PC-3 (cell line): Measurements from ENCODE around the gene BFSP2. TPM values are rescaled to one million over a fixed set of nuclear protein-coding genes. Genes with fewer than 3 reads are reported as not detected.

Source experiments
- ATAC-seq: fragments of 200-7000 bp; cut with Tn5 transposase; 2 replicates; pipeline ENCODE4 v1.9.1; 2020; ENCODE audit warnings: mild to moderate bottlenecking, moderate library complexity
- BruUV-seq: library from RNA; stranded (reverse); fragments of 400-500 nt; replicated peaks from 2 replicates; lab custom pipeline; 2021; lab: Mats Ljungman, UMichigan
- CTCF ChIA-PET: fragments of 300-600 bp; sonication (Branson Sonifier 250); formaldehyde crosslinking; loops from one replicate; lab custom pipeline; 2022; ENCODE audit warnings: antibody characterized with exemption; lab: Charles Lee
- POLR2A ChIA-PET: fragments of 300-600 bp; sonication (Branson Sonifier 250); formaldehyde crosslinking; loops from one replicate; lab custom pipeline; 2022; ENCODE audit warnings: antibody characterized with exemption; ENCODE audit not compliant: unreplicated experiment; lab: Charles Lee
- DNase-seq: peaks from one replicate; pipeline ENCODE4 v3.0.0-alpha.2; 2015
- H2AFZ ChIP-seq: fragments of 300-600 bp; sonication (generic); 2 replicates; pipeline ENCODE4 v1.6.0; 2016; ENCODE audit warnings: antibody characterized with exemption, low read length
- H3F3A ChIP-seq: fragments of 300-600 bp; sonication (generic); one replicate; pipeline ENCODE4 v1.6.0; 2017; ENCODE audit warnings: antibody characterized with exemption, low read length, control low read depth, mild to moderate bottlenecking; ENCODE audit not compliant: unreplicated experiment
- H3K27ac ChIP-seq: fragments of 300-600 bp; sonication (generic); 2 replicates; pipeline ENCODE4 v1.5.1; 2016; ENCODE audit warnings: mild to moderate bottlenecking, low read length
- H3K27me3 ChIP-seq: fragments of 300-600 bp; sonication (generic); 2 replicates; pipeline ENCODE4 v1.6.1; 2016; ENCODE audit warnings: low read length, mixed read lengths
- H3K36me3 ChIP-seq: fragments of 300-600 bp; sonication (generic); 2 replicates; pipeline ENCODE4 v1.6.1; 2016; ENCODE audit warnings: low read depth, mixed run types, low read length, mixed read lengths
- H3K4me1 ChIP-seq: fragments of 300-600 bp; sonication (generic); 2 replicates; pipeline ENCODE4 v1.5.1; 2016; ENCODE audit warnings: low read length; ENCODE audit not compliant: insufficient read depth
- H3K4me2 ChIP-seq: fragments of 300-600 bp; sonication (generic); 2 replicates; pipeline ENCODE4 v1.6.0; 2016; ENCODE audit warnings: low read length
- H3K4me3 ChIP-seq: fragments of 300-600 bp; sonication (generic); 2 replicates; pipeline ENCODE4 v1.5.1; 2016; ENCODE audit warnings: mild to moderate bottlenecking, low read length, mixed read lengths
- H3K79me2 ChIP-seq: fragments of 300-600 bp; sonication (generic); 2 replicates; pipeline ENCODE4 v1.6.1; 2017; ENCODE audit warnings: low read length, mixed read lengths
- H3K9ac ChIP-seq: fragments of 300-600 bp; sonication (generic); 2 replicates; pipeline ENCODE4 v1.6.0; 2016; ENCODE audit warnings: mild to moderate bottlenecking, low read length
- H3K9me2 ChIP-seq: fragments of 300-600 bp; sonication (generic); replicated peaks from 2 replicates; pipeline ENCODE4 v1.6.1; 2016; ENCODE audit warnings: mixed run types, low read length, mixed read lengths
- H3K9me3 ChIP-seq: fragments of 300-600 bp; sonication (generic); 2 replicates; pipeline ENCODE4 v1.6.1; 2016; ENCODE audit warnings: low read length, mixed read lengths
- H4K20me1 ChIP-seq: fragments of 300-600 bp; sonication (generic); 2 replicates; pipeline ENCODE4 v1.6.1; 2016; ENCODE audit warnings: low read length, mixed read lengths
- CTCF ChIP-seq: fragments of 300-600 bp; sonication (generic); conservative IDR thresholded peaks from 2 replicates; pipeline ENCODE4 v1.5.1; 2017; ENCODE audit warnings: antibody characterized with exemption, low read depth, mild to moderate bottlenecking, low read length
- EZH2 ChIP-seq: fragments of 300-600 bp; sonication (generic); IDR thresholded peaks from one replicate; pipeline ENCODE4 v1.6.1; 2017; ENCODE audit warnings: antibody characterized with exemption, mild to moderate bottlenecking, low read length; ENCODE audit not compliant: unreplicated experiment
- EZH2phosphoT487 ChIP-seq: fragments of 300-600 bp; sonication (generic); IDR thresholded peaks from 2 replicates; pipeline ENCODE4 v1.6.1; 2018; ENCODE audit warnings: mild to moderate bottlenecking, antibody characterized with exemption, low read length, borderline replicate concordance
- intact Hi-C: fragments of 100-400 bp; cut with micrococcal nuclease; formaldehyde crosslinking; loops from 2 replicates; pipeline ENCODE4 v1.9.0; 2023
- total RNA-seq: library from RNA; depleted of rRNA; stranded (reverse); fragments of >200 nt; gene quantifications from 2 replicates; pipeline ENCODE4 v1.2.3, GENCODE V29; 2014

BFSP2 gene
- total RNA-seq, 1 experiment from 2014 or later: not detected

DNA sequence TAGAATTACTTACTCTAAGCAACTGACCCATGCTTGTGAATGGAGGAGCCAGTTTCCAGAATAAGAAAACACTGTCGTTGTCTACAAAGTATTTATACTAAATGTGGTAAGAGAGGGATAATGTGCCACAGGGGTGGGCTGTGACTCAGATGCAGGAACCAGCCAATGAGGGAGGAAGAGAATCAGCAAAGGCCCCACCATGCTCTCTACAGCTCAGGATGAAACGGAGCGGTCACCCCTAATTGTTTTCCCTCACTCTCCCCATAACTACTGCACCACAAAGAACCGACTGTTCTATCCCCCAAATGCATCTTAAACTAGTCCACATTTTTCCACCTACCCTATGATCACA, 44.5 kb downstream of the BFSP2 start:
- ChIA-PET POLR2A (no interaction called here), CTCF (no interaction called here)
- intact Hi-C loops: loop anchor here (1.0 to 5.0 kb wide), 5 partner anchors 9 to 483 kb away; no protein-coding TSS in a partner anchor
- Histone ChIP-seq H3K9me3 (no peaks in the 10 kb centered on the region), H3K9ac (no peak overlapping the region), H4K20me1 (no peaks in the 10 kb centered on the region), H3K4me2 (peak overlapping the region; percentile 8; the same call in 1 of the 2 replicates), H3K79me2 (no peaks in the 10 kb centered on the region), H3K4me1 (peaks cover 15% of the 10 kb centered on the region), H3F3A (no peaks in the 10 kb centered on the region), H3K4me3 (no peak overlapping the region), H3K27ac (peak overlapping the region; percentile 66), H3K27me3 (no peaks in the 10 kb centered on the region), H3K9me2 (no peaks in the 10 kb centered on the region), H2AFZ (no peak overlapping the region), H3K36me3 (no peaks in the 10 kb centered on the region)
- ATAC-seq (no peak), DNase-seq (no peak)
- TF ChIP-seq EZH2phosphoT487 (no peak), CTCF (no peak), EZH2 (no peak)
- BruUV-seq: no TSS peak

DNA sequence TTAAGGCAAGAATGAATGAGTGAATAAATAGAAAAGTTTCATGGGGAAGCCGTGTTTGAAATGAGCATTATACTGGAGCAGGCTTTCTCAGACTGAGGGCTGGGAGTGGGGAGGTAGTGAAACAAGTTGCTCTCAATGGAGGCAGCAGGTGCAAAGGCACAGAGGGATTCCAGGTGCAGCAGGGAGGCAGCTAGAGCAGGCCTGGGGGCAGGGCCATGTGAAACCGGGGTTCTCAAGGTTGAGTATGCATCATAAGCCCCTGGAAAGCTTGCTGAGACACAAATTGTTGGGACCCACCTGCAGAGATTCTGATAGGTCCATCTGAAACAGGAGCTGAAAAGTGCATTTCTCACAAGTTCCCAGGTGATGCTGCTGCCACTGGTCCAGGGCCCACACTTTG, 45.3 kb downstream of the BFSP2 start:
- H4K20me1 ChIP-seq: no peaks in the 10 kb centered on the region
- no peak overlapping the region for H3K27ac ChIP-seq

More for the DNA sequence above, 45.3 kb downstream of the BFSP2 start:
- peaks cover 15% of the 10 kb centered on the region for H3K4me1 ChIP-seq
- H3K36me3 ChIP-seq: no peaks in the 10 kb centered on the region
- intact Hi-C loops: loop anchor here (2.0 kb wide), 1 partner anchor 362 kb away; no protein-coding TSS in a partner anchor
- no peaks in the 10 kb centered on the region for H3K27me3 ChIP-seq
- BruUV-seq: no TSS peak
- TF ChIP-seq EZH2 (no peak), CTCF (no peak), EZH2phosphoT487 (no peak)
- H3K9me2 ChIP-seq: no peaks in the 10 kb centered on the region
- no peak for DNase-seq
- H2AFZ ChIP-seq: no peak overlapping the region
- no peak overlapping the region for H3K4me2 ChIP-seq
- H3K9me3 ChIP-seq: no peaks in the 10 kb centered on the region
- H3F3A ChIP-seq: no peaks in the 10 kb centered on the region
- ATAC-seq: no peak
- H3K9ac ChIP-seq: no peak overlapping the region
- no peak overlapping the region for H3K4me3 ChIP-seq
- ChIA-PET POLR2A (no interaction called here), CTCF (no interaction called here)
- H3K79me2 ChIP-seq: no peaks in the 10 kb centered on the region
